ENCODE data around the gene SLC5A9.
"Not testable (repeated sequence)": the region's sequence is repeated elsewhere in the genome, so short reads cannot be mapped to it uniquely, and the experiment has no call there.

Gene SLC5A9

DNA sequence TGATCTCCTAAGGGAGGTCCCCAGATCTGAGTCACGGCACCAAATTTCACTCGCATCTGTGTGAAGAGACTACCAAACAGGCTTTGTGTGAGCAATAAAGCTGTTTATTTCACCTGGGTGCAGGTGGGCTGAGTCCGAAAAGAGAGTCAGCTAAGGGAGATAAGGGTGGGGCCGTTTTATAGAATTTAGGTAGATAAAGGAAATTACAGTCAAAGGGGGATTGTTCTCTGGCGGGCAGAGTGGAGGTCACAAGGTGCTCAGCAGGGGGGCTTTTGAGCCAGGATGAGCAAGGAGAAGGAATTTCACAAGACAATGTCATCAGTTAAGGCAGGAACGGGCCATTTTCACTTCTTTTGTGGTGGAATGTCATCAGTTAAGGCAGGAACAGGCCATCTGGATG lies 8.2 kb upstream of the SLC5A9 start:
- DNase-seq (ENCODE audit: low spot score) = not testable (repeated sequence)

- DNase-seq (ENCODE audit: low spot score) = no peak
Observed at GRCh38 chr1:48214820-48215219, 7.7 kb upstream of the SLC5A9 start.

DNA sequence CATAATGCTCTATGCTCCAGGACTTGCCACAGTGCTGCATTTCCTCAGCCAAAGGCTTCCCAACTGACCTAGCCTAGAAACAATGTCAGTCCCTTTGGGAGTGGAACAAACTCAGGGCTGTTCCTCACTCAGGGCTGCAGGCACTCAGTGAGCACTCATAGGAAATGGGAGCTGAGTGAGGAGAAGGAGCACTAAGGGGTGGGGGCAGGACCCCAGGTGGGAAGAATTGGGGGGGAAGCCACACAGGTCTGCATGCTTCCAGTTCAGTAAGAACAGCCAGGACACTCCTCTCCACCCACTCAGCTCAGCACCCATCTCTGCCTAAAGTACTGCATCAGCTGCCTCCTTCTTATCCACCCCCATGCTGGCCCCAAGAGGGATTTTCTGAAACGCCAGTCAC lies 7.3 kb upstream of the SLC5A9 start:
- DNase-seq (ENCODE audit: low spot score) = no peak

GRCh38 chr1:48215889-48216288 lies 6.6 kb upstream of the SLC5A9 start:
- no peak for DNase-seq (ENCODE audit: low spot score)

- no peak for DNase-seq (ENCODE audit: low spot score)
Observed at GRCh38 chr1:48216313-48216712, 6.2 kb upstream of the SLC5A9 start.

GRCh38 chr1:48216941-48217340 lies 5.6 kb upstream of the SLC5A9 start:
- DNase-seq (ENCODE audit: low spot score) = no peak

DNA sequence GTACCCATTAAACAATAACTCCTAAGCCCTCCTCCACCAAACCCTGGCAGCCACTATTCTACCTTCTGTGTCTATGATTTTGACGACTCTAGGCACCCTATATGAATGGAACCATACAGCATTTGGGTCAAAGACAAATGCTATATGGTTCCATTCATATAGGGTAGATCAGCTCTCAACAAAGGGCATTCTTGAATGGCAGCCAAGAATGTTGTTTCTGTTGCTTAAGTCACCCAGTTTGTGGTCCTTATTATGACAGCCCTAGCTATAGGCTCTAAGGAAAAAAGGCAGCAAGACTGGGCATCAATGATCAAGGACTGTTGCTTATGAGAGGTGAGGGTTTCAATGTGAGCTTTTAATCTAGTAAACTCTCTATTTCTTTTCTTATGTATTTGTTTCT lies 4.7 kb upstream of the SLC5A9 start:
- no peak for DNase-seq (ENCODE audit: low spot score)

DNA sequence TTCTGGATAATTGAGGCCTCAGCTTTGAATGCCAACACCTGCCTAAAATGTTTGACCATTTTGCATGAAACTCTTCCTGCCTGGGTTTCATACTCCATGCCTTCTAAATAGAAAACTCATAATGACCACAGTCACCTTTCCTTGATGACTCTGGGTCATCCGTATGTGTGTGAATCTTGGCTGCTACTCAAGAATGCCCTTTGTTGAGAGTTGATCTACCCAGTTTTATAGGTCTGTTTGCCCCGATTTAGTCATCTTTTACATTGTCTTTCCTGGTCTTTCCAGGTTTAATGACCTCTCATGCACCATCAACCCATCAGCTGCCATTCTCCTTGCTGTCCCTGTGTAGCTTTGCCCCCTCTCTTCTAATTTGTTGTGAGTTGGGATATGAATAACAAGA lies 2.7 kb upstream of the SLC5A9 start:
- DNase-seq (ENCODE audit: low spot score) = peak; percentile 8

DNA sequence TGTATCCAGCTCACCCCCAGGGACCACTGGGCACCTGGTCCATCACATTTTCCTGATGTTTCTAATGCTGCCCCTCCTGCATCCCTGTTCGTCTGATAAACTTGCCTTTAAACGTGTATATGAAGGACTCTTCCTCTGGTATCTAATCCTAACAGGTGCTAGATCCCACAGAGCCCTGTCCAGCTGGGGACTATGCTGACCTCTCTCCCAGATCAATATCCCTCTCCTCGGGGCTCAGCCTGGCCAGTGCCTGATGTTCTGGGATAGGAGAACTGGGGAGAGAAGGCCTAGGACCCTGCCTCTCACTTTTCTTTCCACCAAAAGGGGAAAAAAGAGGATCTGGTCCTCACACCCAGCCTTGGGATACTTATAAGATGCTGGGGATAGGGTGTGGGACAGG lies 1.4 kb upstream of the SLC5A9 start:
- peak; percentile 26 for DNase-seq (ENCODE audit: low spot score)

DNA sequence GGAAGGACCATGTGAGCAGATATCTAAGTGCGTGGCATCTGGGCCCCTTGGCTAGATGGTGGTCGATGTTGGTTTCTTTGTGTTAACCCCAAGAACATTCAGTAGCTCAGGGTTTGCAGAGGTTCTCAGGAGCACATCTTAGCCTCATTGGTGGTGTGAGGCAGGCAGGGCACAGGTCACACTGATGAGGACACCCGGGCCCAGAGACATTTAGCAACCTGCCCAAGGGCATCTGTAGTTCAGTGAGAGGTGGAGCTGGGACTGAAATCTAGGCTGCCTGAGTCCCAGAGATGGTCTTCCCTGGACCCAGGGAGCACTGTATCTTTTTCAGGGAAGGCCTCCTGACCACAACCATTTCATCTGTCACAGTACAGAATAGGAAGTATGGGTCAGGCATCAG lies 859 bp upstream of the SLC5A9 start:
- peak; percentile 17 for DNase-seq (ENCODE audit: low spot score)

DNA sequence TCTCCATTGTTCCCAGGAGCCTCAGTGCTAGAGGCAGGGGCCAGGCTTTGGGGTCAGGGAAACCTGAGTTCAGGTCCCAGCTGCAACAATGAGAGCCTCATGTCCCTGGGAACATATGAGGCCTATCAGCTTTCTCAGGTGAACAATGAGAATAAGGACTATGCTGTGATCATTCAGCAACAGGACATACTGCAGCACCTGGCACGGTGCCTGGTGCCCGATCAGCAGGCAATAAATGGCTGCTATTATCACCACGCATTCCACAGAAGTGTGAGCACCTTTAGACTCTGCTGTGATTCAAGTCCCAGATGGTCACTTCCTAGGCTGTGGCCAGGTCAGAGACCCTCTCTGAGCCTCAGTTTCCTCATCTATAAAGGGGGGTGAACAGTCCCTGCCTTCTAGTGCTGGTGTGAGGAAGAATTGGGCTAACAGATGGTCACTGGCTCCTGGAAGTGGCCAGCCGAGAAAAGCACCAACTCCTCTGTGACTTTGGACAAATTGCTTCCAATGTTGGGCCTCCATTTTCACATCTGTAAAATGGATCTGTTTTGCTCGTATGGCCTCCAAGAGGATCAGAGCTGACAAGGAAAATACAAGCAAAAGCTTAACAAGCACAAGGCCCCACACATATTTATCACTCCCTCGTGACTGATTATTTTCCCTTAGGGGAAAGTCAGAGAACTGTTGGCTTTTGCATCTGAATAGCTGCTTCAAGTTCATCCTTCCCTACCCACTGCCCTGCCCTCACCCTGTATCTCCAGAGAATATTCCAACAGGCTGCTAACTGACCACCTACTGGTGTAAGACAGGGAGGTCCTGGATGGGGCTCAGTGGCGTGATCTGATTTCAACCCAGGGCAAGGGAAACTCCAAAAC lies 1.1 kb downstream of the SLC5A9 start:
- peak; percentile 25 for DNase-seq (ENCODE audit: low spot score)

GRCh38 chr1:48224791-48225190 lies 2.3 kb downstream of the SLC5A9 start:
- DNase-seq (ENCODE audit: low spot score) = peak; percentile 52

GRCh38 chr1:48225579-48225978 lies 3.1 kb downstream of the SLC5A9 start:
- peak; percentile 40 for DNase-seq (ENCODE audit: low spot score)

DNA sequence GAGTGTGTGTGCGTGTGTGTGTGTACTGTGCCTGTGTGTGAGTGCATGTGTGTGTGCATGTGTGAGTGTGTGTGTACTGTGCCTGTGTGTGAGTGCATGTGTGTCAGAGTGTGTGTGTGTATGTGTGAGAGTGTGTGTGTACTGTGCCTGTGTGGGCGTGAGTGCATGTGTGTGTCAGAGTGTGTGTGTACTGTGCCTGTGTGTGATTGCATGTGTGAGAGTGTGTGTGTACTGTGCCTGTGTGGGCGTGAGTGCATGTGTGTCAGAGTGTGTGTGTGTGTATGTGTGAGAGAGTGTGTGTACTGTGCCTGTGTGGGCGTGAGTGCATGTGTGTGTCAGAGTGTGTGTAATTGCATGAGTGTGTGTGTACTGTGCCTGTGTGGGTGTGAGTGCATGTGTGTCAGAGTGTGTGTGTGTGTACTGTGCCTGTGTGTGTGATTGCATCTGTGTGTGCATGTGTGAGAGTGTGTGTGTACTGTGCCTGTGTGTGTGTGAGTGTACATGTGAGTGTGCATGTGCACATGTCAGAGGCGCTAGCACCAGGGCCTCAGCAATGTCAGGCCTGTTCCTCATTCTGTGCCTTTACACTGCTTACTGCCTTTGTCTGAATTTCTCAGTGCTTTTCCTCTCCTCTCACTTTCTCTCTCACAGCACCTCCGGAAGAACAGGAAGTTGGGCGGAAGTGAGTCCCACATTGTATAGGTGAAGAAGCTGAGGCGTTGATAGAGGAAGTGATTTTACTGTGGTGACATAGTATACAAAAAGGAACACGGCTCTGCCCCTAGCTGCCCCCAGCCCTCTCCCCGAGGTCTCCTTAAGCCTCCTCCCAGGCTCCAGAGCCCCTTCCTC lies 4.9 kb downstream of the SLC5A9 start:
- DNase-seq (ENCODE audit: low spot score) = no peak

DNA sequence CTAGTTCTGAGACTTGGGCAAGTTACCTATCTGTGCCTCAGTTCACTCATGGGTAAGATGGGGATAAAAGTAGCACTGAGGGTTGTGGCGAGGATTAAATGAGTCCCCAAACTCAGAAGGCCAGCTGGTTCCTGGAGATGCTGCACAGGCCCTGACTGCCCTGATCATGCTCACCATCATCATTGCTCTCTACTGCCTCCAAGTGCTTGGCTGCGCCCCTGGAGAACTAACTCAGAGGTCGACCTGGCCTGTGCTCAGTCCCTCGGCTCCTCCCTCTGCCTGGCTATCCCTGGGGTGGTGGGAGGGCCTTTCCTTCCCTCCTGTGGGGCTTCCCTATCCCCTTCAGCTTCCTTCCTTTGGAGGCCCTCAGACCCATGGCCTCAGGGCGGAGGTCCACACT lies 5.6 kb downstream of the SLC5A9 start:
- no peak for DNase-seq (ENCODE audit: low spot score)

GRCh38 chr1:48229317-48229716 lies 6.8 kb downstream of the SLC5A9 start:
- no peak for DNase-seq (ENCODE audit: low spot score)

DNA sequence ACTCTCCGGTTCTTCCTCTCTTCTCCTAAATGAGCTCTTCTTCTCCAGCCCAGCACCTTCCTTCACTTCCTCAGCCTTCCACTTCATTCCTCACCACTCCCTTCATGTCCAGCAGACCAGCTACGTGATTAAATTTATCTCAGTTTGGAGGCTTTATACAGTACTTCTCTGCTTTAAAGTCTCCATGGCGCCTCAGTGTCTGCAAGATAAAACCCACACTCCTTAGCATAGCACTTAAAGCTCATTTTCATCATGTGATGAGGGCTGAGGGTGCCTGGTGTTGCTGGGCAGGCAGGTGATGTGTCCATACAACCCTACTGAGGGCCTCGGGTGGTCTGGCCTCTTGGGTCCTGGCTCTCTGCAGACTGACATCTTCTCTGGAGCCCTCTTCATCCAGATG lies 7.7 kb downstream of the SLC5A9 start:
- no peak for DNase-seq (ENCODE audit: low spot score)

- DNase-seq (ENCODE audit: low spot score) = no peak
Observed at GRCh38 chr1:48232722-48233121, 10.2 kb downstream of the SLC5A9 start.

GRCh38 chr1:48233666-48234485 lies 11.4 kb downstream of the SLC5A9 start:
- DNase-seq (ENCODE audit: low spot score) = peak; percentile 56

DNA sequence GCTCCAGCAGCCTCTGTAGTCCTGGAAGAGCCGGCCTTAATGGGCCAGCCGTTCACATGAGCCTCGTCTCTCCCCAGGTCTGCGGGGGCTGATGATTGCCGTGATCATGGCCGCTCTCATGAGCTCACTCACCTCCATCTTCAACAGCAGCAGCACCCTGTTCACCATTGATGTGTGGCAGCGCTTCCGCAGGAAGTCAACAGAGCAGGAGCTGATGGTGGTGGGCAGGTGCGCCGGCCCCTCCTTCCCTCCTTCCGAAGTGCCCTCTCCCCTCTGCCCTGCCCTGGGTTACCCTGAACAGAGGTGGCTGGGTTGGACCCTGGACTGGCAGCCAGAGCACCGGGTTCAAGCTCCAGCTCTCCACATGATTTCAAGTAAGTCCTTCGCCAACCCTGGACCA lies 13.1 kb downstream of the SLC5A9 start:
- DNase-seq (ENCODE audit: low spot score) = peak; percentile 36

DNA sequence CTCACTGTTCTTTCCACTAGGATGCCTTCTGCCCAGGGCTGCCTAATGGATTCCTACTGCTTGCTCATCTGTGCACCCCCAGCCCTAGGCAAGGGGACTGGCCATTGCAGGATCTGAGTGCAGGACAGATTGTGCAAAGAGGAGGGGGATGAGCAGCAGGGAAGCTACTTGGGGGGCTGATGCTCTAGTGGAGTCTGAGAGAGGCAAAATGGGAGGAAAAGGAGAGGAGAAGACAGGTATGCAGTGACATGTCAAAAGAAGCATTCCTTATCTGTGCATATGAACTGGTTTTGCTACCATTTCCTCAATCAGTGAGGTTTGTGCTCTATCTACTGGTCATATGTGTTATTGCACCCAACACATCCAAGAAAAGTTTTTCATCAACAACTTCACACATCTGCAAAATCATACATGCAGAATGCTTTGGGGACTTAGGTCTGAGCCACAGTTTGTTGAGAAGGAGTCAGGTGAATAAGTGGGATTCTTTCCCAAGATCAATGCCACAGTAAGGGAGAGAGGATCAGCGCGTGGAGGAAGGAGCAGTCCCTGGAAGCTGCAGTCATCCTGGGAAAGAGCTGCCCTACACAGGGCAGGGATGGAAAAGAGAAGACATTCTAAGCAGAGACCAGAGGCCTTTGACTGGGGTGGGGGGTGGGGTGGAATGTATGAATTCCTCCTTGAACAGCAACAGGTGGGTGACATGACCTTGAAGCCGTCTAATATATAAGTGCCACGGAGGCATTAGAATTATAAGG lies 14.4 kb downstream of the SLC5A9 start:
- DNase-seq (ENCODE audit: low spot score) = peak; percentile 61
